HK-2 (cell line): ENCODE measurements around the gene IL17RD.
"Not testable (repeated sequence)": the region's sequence is repeated elsewhere in the genome, so short reads cannot be mapped to it uniquely, and the experiment has no call there.

Experiments
- DNase-seq: peaks from one replicate; pipeline ENCODE4 v3.0.0-alpha.2; 2018; ENCODE audit not compliant: unreplicated experiment

The IL17RD gene

GRCh38 chr3:57093489-57093888 is 71.7 kb downstream of the IL17RD start:
- no peak for DNase-seq

- no peak for DNase-seq
Observed at GRCh38 chr3:57091521-57092273, 73.5 kb downstream of the IL17RD start.

GRCh38 chr3:57089043-57089442 is 76.1 kb downstream of the IL17RD start:
- DNase-seq = no peak

- DNase-seq = no peak
Observed at GRCh38 chr3:57088503-57088902, 76.7 kb downstream of the IL17RD start.

DNA sequence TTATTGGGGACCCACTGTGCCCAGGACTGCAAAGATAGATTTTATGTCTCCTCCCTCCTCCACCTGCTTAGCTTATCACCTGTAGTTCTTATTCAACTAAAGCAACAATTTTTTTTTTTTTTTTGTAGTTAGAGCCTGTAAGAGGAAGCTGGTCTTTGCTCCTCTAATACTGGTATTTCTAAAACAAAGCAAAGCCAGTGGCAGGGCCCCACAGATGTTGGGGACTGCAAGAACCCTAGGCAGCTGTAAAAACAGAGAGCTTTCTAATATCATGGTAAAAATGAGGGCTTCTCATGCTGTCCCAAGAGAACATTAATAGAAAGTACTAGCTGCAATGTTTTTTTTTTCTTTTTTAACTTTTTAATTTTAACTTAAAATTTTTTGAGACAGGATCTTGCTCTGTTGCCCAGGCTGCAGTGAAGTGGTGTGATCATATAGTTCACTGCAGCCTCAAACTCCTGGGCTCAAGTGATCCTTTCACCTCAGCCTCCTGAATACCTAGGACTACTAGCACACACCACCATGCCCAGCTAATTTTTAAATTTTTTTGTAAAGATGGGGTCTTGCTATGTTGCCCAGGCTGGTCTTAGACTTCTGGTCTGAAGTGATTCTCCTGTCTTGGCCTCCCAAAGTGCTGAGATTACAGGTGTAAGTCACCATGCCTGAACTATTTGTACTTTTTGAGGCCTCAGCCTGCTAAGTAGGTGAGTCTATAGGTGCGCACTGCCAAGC is 77.6 kb downstream of the IL17RD start:
- DNase-seq = no peak

DNA sequence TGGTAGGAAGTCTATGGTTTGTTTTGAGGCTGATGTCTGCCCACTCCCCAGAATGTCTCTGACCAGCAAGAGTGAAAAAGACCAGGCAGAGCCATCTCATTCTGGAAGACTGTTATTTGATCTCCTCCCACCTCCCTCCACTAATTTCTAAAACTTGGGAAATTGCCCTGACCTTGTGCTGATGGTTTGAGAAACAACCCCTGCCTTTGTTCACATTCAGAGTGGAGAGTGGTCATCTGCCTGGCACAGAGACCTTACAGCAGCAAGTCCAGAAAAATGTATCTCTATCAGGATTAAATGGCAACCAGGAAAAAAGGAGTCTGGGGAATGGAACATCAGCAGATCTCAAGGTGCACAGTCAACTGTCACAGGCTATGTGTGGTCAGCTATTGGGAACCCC is 79.0 kb downstream of the IL17RD start:
- no peak for DNase-seq

- DNase-seq = no peak
Observed at GRCh38 chr3:57085211-57085610, 79.9 kb downstream of the IL17RD start.

- DNase-seq = not testable (repeated sequence)
Observed at GRCh38 chr3:57083266-57083995, 81.7 kb downstream of the IL17RD start.

DNA sequence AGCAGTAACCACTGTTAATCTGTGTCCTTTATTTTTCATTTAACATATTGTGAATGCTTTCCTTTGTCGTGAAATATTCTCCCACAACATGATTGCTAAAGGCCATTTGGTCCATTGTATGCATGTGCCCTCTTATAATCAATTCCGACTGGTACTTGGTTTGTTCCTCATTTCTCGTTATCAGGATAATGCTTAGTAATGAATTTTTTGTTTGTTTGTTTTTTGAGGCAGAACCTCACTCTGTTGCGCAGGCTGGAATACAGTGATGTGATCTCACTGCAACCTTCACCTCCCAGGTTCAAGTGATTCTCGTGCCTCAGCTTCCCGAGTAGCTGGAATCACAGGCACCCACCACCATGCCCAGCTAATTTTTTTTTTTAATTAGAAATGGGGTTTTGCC is 82.7 kb downstream of the IL17RD start:
- DNase-seq = no peak

- DNase-seq = no peak
Observed at GRCh38 chr3:57081173-57081572, 84.0 kb downstream of the IL17RD start.

- DNase-seq = no peak
Observed at GRCh38 chr3:57080171-57080570, 85.0 kb downstream of the IL17RD start.

GRCh38 chr3:57079474-57079831 is 85.7 kb downstream of the IL17RD start:
- no peak for DNase-seq

- peak; percentile 52 for DNase-seq
Observed at GRCh38 chr3:57078635-57079473, 86.3 kb downstream of the IL17RD start.

- no peak for DNase-seq
Observed at GRCh38 chr3:57078344-57078634, 86.9 kb downstream of the IL17RD start.

DNA sequence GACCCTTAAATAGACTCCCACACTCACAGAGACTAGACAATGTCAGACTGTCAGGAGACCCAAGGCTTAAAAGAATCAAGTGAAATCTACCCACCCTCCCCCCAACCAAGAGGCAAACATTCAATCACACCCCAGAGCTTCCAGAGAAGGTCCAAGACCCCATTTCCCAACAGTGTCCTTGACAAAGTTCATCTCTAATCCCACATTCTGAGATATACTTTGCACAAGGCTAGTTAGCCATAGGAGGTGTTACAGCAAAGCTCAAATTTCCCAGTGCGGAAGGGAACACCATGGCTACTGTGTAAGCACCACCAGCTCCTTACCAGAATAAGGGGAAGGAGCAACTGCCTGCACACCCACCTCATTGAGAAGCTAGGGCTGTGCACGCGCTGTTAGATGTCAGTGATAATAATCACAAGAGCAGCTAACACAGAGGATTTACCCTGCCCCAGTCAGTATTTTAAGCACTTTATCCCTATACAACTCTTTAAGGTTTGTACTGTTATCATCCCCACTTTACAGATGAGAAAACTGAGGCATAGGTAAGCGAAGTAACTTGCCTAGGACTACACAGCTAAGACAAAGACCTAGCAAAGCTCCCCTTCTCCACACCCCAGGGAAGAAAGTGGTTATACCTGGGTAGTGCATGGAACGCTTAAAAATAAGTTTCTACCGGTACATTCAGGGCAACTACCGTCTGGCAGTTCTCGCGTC is 87.4 kb downstream of the IL17RD start:
- DNase-seq = no peak

- no peak for DNase-seq
Observed at GRCh38 chr3:57076422-57076951, 88.7 kb downstream of the IL17RD start.

DNA sequence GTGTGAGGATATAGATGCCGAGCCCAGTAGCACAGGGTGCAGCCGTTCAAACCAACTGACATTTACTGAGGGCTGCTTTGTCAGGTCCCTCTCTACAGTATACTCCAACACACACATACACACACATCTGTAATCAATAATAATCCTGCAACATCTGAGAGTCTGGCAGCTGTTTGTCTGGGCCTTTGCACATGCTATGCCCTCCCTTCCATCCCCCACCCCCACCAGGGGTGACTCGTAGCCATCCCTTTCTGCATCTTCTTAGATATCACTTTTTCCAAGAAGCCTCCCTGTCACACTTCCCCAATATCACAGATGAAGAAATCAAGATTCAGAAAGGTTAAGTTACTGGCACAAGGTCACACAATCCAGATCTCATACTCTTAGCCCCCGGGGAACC is 91.0 kb downstream of the IL17RD start:
- no peak for DNase-seq

GRCh38 chr3:57073628-57074027 is 91.5 kb downstream of the IL17RD start:
- DNase-seq = no peak

- DNase-seq = no peak
Observed at GRCh38 chr3:57069503-57069902, 95.7 kb downstream of the IL17RD start.

GRCh38 chr3:57068437-57069089 is 96.6 kb downstream of the IL17RD start:
- DNase-seq = peak; percentile 68

- no peak for DNase-seq
Observed at GRCh38 chr3:57066471-57066870, 98.7 kb downstream of the IL17RD start.
